Activated naive CD8-positive, alpha-beta T cell (primary cell): ENCODE results near the gene USB1.
"Not testable (repeated sequence)": the region's sequence is repeated elsewhere in the genome, so short reads cannot be mapped to it uniquely, and the experiment has no call there.

ENCODE experiments used
- H3K27ac Mint-ChIP-seq: one replicate; pipeline ENCODE4 v1.8.0; 2021; ENCODE audit warnings: mixed read lengths
- H3K27me3 Mint-ChIP-seq: one replicate; pipeline ENCODE4 v1.8.0; 2021; ENCODE audit warnings: mixed read lengths
- H3K36me3 Mint-ChIP-seq: one replicate; pipeline ENCODE4 v1.8.0; 2021; ENCODE audit warnings: mixed read lengths
- H3K4me1 Mint-ChIP-seq: one replicate; pipeline ENCODE4 v1.8.0; 2021; ENCODE audit warnings: low read depth, mixed read lengths
- H3K4me3 Mint-ChIP-seq: one replicate; pipeline ENCODE4 v1.8.0; 2021; ENCODE audit warnings: mild to moderate bottlenecking, mixed read lengths
- H3K9me3 Mint-ChIP-seq: one replicate; pipeline ENCODE4 v1.8.0; 2021; ENCODE audit warnings: low read depth, mixed read lengths

Gene USB1

DNA sequence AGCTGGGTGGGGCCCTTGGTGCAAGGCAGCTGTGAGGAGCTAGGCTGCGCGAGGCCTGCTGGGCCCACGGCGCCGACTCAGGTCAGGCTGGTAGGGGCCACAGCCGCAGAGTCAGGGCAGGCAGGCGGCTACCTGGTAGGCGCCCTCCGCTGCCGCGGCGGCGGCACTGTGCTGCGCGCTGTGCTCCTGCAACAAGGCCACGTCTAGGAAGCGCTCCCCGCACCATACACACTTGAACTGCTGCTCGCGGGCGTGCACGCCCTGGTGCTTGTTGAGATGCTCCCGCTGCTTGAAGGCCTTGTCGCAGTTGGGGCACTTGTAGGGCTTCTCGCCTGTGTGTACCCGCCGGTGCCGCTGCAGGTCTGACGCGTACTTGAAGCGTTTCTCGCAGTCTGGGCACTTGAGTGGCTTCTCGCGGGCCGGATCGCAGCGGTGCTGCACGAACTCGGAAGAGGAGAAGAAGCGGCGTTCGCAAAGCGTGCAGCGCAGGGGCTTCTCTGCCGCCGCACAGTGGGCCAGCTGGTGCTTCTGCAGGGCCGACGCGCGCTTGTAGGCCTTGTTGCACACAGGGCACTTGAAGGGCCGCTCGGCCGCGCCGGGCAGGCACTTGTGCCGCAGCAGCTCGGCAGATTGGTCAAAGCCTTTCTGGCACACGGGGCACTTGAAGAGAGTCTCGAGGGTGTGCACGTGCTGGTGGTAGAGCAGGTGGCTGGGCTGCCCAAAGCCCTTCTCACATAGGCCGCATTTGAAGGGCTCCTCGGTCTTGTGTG lies 4.6 kb upstream of the USB1 start:
- Mint-ChIP-seq H3K27ac (no peak overlapping the region), H3K27me3 (no peaks in the 10 kb centered on the region), H3K36me3 (no peaks in the 10 kb centered on the region), H3K4me3 (no peak overlapping the region), H3K9me3 (no peaks in the 10 kb centered on the region), H3K4me1 (peaks cover 45% of the 10 kb centered on the region)

- Mint-ChIP-seq H3K4me1 (peaks cover 50% of the 10 kb centered on the region), H3K4me3 (peak overlapping the region; percentile 35), H3K27me3 (no peaks in the 10 kb centered on the region), H3K27ac (no peak overlapping the region), H3K9me3 (no peaks in the 10 kb centered on the region), H3K36me3 (no peaks in the 10 kb centered on the region)
Observed at GRCh38 chr16:57997176-57997527, 4.1 kb upstream of the USB1 start.

- Mint-ChIP-seq H3K4me3 (peak overlapping the region; percentile 83), H3K9me3 (no peaks in the 10 kb centered on the region), H3K27ac (peak overlapping the region; percentile 81), H3K4me1 (peaks cover 54% of the 10 kb centered on the region), H3K27me3 (no peaks in the 10 kb centered on the region), H3K36me3 (no peaks in the 10 kb centered on the region)
Observed at GRCh38 chr16:57997528-57998265, 3.5 kb upstream of the USB1 start.

- H3K27me3 Mint-ChIP-seq = no peaks in the 10 kb centered on the region
- no peaks in the 10 kb centered on the region for H3K9me3 Mint-ChIP-seq
- peak overlapping the region; percentile 83 for H3K4me3 Mint-ChIP-seq
- peaks cover 59% of the 10 kb centered on the region for H3K4me1 Mint-ChIP-seq
- no peaks in the 10 kb centered on the region for H3K36me3 Mint-ChIP-seq
- H3K27ac Mint-ChIP-seq = peak overlapping the region; percentile 81
Observed at GRCh38 chr16:57998486-57998885, 2.7 kb upstream of the USB1 start.

- peak overlapping the region; percentile 78 for H3K27ac Mint-ChIP-seq
- peaks cover 62% of the 10 kb centered on the region for H3K4me1 Mint-ChIP-seq
- H3K27me3 Mint-ChIP-seq = no peaks in the 10 kb centered on the region
- H3K9me3 Mint-ChIP-seq = no peaks in the 10 kb centered on the region
- H3K36me3 Mint-ChIP-seq = no peaks in the 10 kb centered on the region
- H3K4me3 Mint-ChIP-seq = peak overlapping the region; percentile 83
Observed at GRCh38 chr16:57998992-57999365, 2.2 kb upstream of the USB1 start.

- no peaks in the 10 kb centered on the region for H3K9me3 Mint-ChIP-seq
- no peaks in the 10 kb centered on the region for H3K27me3 Mint-ChIP-seq
- H3K36me3 Mint-ChIP-seq = peaks cover under 1% of the 10 kb centered on the region
- peaks cover 63% of the 10 kb centered on the region for H3K4me1 Mint-ChIP-seq
- peak overlapping the region; percentile 78 for H3K27ac Mint-ChIP-seq
- peak overlapping the region; percentile 83 for H3K4me3 Mint-ChIP-seq
Observed at GRCh38 chr16:57999366-57999970, 1.7 kb upstream of the USB1 start.

- no peaks in the 10 kb centered on the region for H3K9me3 Mint-ChIP-seq
- H3K27ac Mint-ChIP-seq = peak within 1 kb of the TSS; percentile 87
- peaks cover 64% of the 10 kb centered on the region for H3K4me1 Mint-ChIP-seq
- no peaks in the 10 kb centered on the region for H3K27me3 Mint-ChIP-seq
- peak within 1 kb of the TSS; percentile 93 for H3K4me3 Mint-ChIP-seq
- H3K36me3 Mint-ChIP-seq = peaks cover 2% of the 10 kb centered on the region
Observed at GRCh38 chr16:57999971-58000705, 1.1 kb upstream of the USB1 start, which contains the start of gene ZNF319. Gene ZNF319 (minus strand): TSS chr16:58000672. CDS start chr16:57998265, 2,407 bp downstream.

DNA sequence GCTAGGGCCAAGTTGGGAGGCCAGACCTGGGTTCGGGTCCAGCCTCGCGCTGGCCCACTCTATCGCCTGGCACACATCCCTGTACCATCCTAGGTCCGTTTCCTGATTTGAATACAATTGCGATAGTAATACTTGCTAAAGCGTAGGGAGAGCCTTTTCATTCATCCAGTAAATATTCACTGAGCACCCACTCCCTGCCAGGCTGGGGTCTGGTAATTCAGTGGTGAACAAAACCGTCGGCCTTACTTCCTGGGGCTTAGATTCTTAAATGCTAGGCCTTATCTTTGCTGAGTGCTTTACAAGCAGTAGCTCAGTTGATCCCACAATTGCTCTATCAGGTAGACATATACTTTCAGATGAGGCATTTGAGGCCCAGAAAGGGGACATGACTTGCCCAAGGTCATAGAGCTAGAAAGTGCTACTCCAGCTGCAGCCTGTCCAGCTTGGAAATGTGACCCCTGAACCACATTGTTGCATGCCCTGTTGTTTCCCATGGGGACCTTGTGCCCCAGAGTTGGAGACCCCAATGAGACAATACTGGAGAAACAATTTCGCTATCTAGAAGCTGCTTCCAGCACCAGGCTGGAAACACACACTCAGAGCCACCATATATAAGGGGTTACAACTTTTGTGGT lies 691 bp downstream of the USB1 start:
- Mint-ChIP-seq H3K9me3 (no peaks in the 10 kb centered on the region), H3K36me3 (peaks cover 6% of the 10 kb centered on the region), H3K27me3 (no peaks in the 10 kb centered on the region), H3K27ac (peak overlapping the region; percentile 22), H3K4me3 (peak overlapping the region; percentile 93), H3K4me1 (peaks cover 56% of the 10 kb centered on the region)

- H3K27ac Mint-ChIP-seq = no peak overlapping the region
Observed at GRCh38 chr16:58002416-58002800, 1.2 kb downstream of the USB1 start.

DNA sequence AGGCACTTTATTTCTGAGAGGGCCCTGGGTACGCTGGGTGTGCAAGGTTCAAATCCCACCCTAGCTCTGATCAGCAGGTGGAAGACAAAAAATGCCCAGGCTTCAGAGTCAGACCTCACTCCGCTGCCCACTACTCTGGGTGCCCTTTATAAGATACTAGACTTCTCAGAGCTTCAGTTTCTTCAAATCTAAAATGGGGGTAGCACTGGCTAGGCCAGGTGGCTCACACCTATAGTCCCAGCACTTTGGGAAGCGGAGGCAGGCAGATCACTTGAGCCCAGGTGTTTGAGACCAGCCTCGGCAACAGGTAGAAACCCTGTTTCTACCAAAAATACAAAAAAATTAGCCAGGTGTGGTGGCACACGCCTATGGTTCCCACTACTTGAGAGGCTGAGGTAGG lies 1.7 kb downstream of the USB1 start:
- H3K4me1 Mint-ChIP-seq = peaks cover 50% of the 10 kb centered on the region
- no peaks in the 10 kb centered on the region for H3K9me3 Mint-ChIP-seq
- peak overlapping the region; percentile 20 for H3K4me3 Mint-ChIP-seq
- H3K27ac Mint-ChIP-seq = no peak overlapping the region
- no peaks in the 10 kb centered on the region for H3K27me3 Mint-ChIP-seq
- peaks cover 6% of the 10 kb centered on the region for H3K36me3 Mint-ChIP-seq

More at GRCh38 chr16:58002416-58002800, 1.2 kb downstream of the USB1 start:
- Mint-ChIP-seq H3K4me3 (peak overlapping the region; percentile 20), H3K36me3 (peaks cover 6% of the 10 kb centered on the region), H3K27me3 (no peaks in the 10 kb centered on the region), H3K4me1 (peaks cover 55% of the 10 kb centered on the region), H3K9me3 (no peaks in the 10 kb centered on the region)

DNA sequence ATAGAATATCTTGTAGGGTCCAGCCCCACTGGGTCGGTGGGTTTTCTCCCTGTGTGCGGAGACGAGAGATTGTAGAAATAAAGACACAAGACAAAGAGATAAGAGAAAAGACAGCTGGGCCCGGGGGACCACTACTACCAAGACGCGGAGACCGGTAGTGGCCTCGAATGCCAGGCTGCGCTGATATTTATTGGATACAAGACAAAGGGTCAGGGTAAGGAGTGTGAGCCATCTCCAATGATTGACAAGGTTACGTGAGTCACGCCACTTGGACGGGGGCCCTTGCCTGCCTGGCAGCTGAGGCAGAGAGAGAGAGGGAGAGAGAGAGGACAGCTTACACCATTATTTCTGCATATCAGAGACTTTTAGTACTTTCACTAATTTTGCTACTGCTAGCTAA lies 3.5 kb downstream of the USB1 start:
- peaks cover 35% of the 10 kb centered on the region for H3K4me1 Mint-ChIP-seq
- not testable (repeated sequence) for H3K27me3 Mint-ChIP-seq, H3K27ac Mint-ChIP-seq, H3K9me3 Mint-ChIP-seq, H3K4me3 Mint-ChIP-seq, H3K36me3 Mint-ChIP-seq

DNA sequence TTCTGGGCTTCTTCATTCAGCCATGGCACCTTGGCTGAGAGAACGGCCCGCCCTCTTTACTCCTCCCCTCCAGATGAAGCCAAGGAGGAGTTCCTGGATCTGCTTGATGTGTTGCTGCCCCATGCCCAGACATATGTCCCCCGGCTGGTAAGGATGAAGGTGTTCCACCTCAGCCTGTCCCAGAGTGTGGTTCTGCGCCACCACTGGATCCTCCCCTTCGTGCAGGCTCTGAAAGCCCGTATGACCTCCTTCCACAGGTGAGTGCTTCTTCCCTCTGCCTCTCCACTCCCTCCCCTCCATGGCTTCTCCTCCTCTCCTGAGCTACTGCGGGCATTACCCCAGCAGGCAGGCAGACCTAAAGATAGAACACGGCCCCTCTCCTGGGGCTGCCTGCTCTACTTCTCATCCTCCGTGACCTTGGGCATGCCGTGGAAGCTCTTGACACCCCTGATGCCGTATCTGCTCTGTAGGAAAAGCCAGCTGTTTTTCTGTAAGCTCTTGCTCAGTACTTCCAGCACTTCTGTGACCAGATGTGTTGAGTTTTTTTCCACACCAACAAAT lies 8.7 kb downstream of the USB1 start:
- Mint-ChIP-seq H3K36me3 (peaks cover 16% of the 10 kb centered on the region), H3K4me3 (no peak overlapping the region), H3K27ac (no peak overlapping the region), H3K4me1 (peaks cover 6% of the 10 kb centered on the region), H3K27me3 (no peaks in the 10 kb centered on the region), H3K9me3 (no peaks in the 10 kb centered on the region)

- Mint-ChIP-seq H3K9me3 (no peaks in the 10 kb centered on the region), H3K36me3 (peaks cover 14% of the 10 kb centered on the region), H3K4me3 (no peak overlapping the region), H3K4me1 (peaks cover 3% of the 10 kb centered on the region), H3K27ac (no peak overlapping the region), H3K27me3 (no peaks in the 10 kb centered on the region)
Observed at GRCh38 chr16:58010886-58011285, 9.7 kb downstream of the USB1 start.

- peaks cover 12% of the 10 kb centered on the region for H3K36me3 Mint-ChIP-seq
- peaks cover 3% of the 10 kb centered on the region for H3K4me1 Mint-ChIP-seq
- H3K27ac Mint-ChIP-seq = no peak overlapping the region
- H3K27me3 Mint-ChIP-seq = no peaks in the 10 kb centered on the region
- H3K4me3 Mint-ChIP-seq = no peak overlapping the region
- no peaks in the 10 kb centered on the region for H3K9me3 Mint-ChIP-seq
Observed at GRCh38 chr16:58011652-58012051, 10.4 kb downstream of the USB1 start.
